ENCODE results near the gene ZBTB20. TPM values are rescaled to one million over a fixed set of nuclear protein-coding genes. Genes with fewer than 3 reads are reported as not detected.

ZBTB20 gene
- total and polyA plus RNA-seq, 9 donors = 4.3 to 160 (median 107) TPM

DNA sequence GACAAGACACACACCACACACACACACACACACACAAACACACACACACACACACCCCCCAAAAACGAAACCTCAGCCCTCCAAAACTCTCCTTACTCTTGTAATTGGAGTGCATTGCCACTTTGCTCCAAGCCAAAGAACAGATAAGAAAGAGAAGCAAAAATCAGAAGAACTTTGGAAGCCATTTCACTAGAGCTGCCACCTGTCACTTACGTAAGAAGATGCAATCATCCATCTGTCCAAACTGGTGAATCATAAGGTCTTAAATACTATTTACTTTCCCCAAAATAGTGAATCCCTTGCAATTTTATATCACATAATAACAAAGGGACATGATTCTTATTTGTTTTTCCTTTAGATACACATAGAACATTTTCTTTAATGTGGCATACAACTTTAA lies 285.4 kb downstream of the ZBTB20 start:
- Histone ChIP-seq H3K36me3 (no peaks in the 10 kb centered on the region), H3K4me1 (ENCODE audit: insufficient read depth) (peaks cover 1% of the 10 kb centered on the region), H3K9me3 (no peaks in the 10 kb centered on the region), H3K4me3 (no peak overlapping the region), H3K27me3 (no peaks in the 10 kb centered on the region), H3K27ac (no peak overlapping the region)
- intact Hi-C loops (cut with DNase I) = no loop called here
- WGBS, 3 donors = 80 to 83% (median 82%) methylated on average over 2 of the region's 2 CpGs
- no peak for TF ChIP-seq POLR2A (IDR thresholded peaks at IDR 0.05)
- TF ChIP-seq CTCF (IDR thresholded peaks at IDR 0.05) = no peak
- TF ChIP-seq EP300 (IDR thresholded peaks at IDR 0.05) = no peak
- no peak for DNase-seq

- Histone ChIP-seq H3K9me3 (no peaks in the 10 kb centered on the region), H3K36me3 (no peaks in the 10 kb centered on the region), H3K27me3 (no peaks in the 10 kb centered on the region), H3K4me3 (no peak overlapping the region), H3K27ac (no peak overlapping the region), H3K4me1 (ENCODE audit: insufficient read depth) (peaks cover 1% of the 10 kb centered on the region)
- TF ChIP-seq POLR2A (IDR thresholded peaks at IDR 0.05) (no peak), CTCF (IDR thresholded peaks at IDR 0.05) (no peak), EP300 (IDR thresholded peaks at IDR 0.05) (no peak)
- no peak for DNase-seq
- intact Hi-C loops (cut with DNase I) = no loop called here
- WGBS, 3 donors = 93 to 99% (median 99%) methylated on average over 2 of the region's 2 CpGs
Measured at GRCh38 chr3:114860531-114860930, 286.6 kb downstream of the ZBTB20 start.

- no peak overlapping the region for H3K4me3 ChIP-seq
- no peaks in the 10 kb centered on the region for H3K9me3 ChIP-seq
- no peaks in the 10 kb centered on the region for H3K36me3 ChIP-seq
- H3K4me1 ChIP-seq (ENCODE audit: insufficient read depth) = no peaks in the 10 kb centered on the region
- TF ChIP-seq EP300 (IDR thresholded peaks at IDR 0.05) (no peak), POLR2A (IDR thresholded peaks at IDR 0.05) (no peak), CTCF (IDR thresholded peaks at IDR 0.05) (no peak)
- H3K27me3 ChIP-seq = no peaks in the 10 kb centered on the region
- WGBS, 3 donors = 92 to 94% (median 92%) methylated on average over 4 of the region's 4 CpGs
- intact Hi-C loops (cut with DNase I) = no loop called here
- no peak for DNase-seq
- no peak overlapping the region for H3K27ac ChIP-seq
Measured at GRCh38 chr3:114858329-114858728, 288.8 kb downstream of the ZBTB20 start.

GRCh38 chr3:114857299-114857701 lies 289.8 kb downstream of the ZBTB20 start:
- TF ChIP-seq CTCF (IDR thresholded peaks at IDR 0.05) (no peak), POLR2A (IDR thresholded peaks at IDR 0.05) (no peak), EP300 (IDR thresholded peaks at IDR 0.05) (no peak)
- 70 to 73% (median 73%) methylated on average over 6 of the region's 6 CpGs for WGBS, 3 donors
- intact Hi-C loops (cut with DNase I) = no loop called here
- Histone ChIP-seq H3K27me3 (no peaks in the 10 kb centered on the region), H3K27ac (no peak overlapping the region), H3K4me3 (no peak overlapping the region), H3K36me3 (no peaks in the 10 kb centered on the region), H3K9me3 (no peaks in the 10 kb centered on the region), H3K4me1 (ENCODE audit: insufficient read depth) (no peaks in the 10 kb centered on the region)
- DNase-seq = no peak

DNA sequence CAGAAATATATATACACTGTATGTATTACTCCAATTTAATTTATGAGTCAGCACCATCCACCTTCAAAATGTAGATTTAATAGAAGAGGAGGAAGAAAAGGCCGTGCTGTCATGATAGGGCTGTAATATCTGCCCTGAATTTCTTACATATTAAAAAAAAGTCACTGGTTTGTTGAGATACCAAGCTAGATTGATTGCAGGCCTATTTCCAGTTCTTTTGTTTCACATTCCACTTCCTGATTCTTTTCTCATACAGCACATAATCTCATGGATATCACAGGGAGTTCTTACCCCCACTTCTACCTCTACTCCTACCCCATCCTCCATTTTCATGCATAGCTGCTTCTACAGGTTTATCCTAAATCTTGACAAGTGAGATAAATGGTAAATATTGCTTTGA lies 290.3 kb downstream of the ZBTB20 start:
- intact Hi-C loops (cut with DNase I) = no loop called here
- no peak overlapping the region for H3K4me3 ChIP-seq
- no peaks in the 10 kb centered on the region for H3K27me3 ChIP-seq
- TF ChIP-seq CTCF (IDR thresholded peaks at IDR 0.05) = no peak
- no peak for TF ChIP-seq POLR2A (IDR thresholded peaks at IDR 0.05)
- TF ChIP-seq EP300 (IDR thresholded peaks at IDR 0.05) = no peak
- no peaks in the 10 kb centered on the region for H3K4me1 ChIP-seq (ENCODE audit: insufficient read depth)
- no peak overlapping the region for H3K27ac ChIP-seq
- no peak for DNase-seq
- H3K9me3 ChIP-seq = no peaks in the 10 kb centered on the region
- WGBS, 3 donors = 77 to 88% (median 85%) methylated on average over 1 of the region's 1 CpG
- no peaks in the 10 kb centered on the region for H3K36me3 ChIP-seq
